Measurements from ENCODE around the gene DTX3L.
A peak's percentile ranks its signal among the peaks of the same experiment; 100 is the strongest.
"Not testable (repeated sequence)": the region's sequence is repeated elsewhere in the genome, so short reads cannot be mapped to it uniquely, and the experiment has no call there.

DTX3L gene

GRCh38 chr3:122560680-122561079 lies 3.5 kb upstream of the DTX3L start:
- DNase-seq (ENCODE audit: low spot score) = peak; percentile 79
- peak; percentile 31 for TF ChIP-seq CTCF (IDR thresholded peaks at IDR 0.05; ENCODE audit: extremely low read depth, missing control alignments)

GRCh38 chr3:122562923-122563716 lies 1.0 kb upstream of the DTX3L start:
- no peak for TF ChIP-seq CTCF (IDR thresholded peaks at IDR 0.05; ENCODE audit: extremely low read depth, missing control alignments)
- DNase-seq (ENCODE audit: low spot score) = no peak

GRCh38 chr3:122563717-122564025 lies 467 bp upstream of the DTX3L start:
- DNase-seq (ENCODE audit: low spot score) = peak; percentile 34

GRCh38 chr3:122568131-122568530 lies 4.0 kb downstream of the DTX3L start:
- DNase-seq (ENCODE audit: low spot score) = not testable (repeated sequence)

More at GRCh38 chr3:122563717-122564025, 467 bp upstream of the DTX3L start:
- no peak for TF ChIP-seq CTCF (IDR thresholded peaks at IDR 0.05; ENCODE audit: extremely low read depth, missing control alignments)

GRCh38 chr3:122568755-122569154 lies 4.6 kb downstream of the DTX3L start:
- DNase-seq (ENCODE audit: low spot score) = no peak
- TF ChIP-seq CTCF (IDR thresholded peaks at IDR 0.05; ENCODE audit: extremely low read depth, missing control alignments) = no peak

GRCh38 chr3:122572940-122573412 lies 8.8 kb downstream of the DTX3L start:
- TF ChIP-seq CTCF (IDR thresholded peaks at IDR 0.05; ENCODE audit: extremely low read depth, missing control alignments) = no peak
- peak; percentile 54 for DNase-seq (ENCODE audit: low spot score)

GRCh38 chr3:122576174-122576940 lies 12.2 kb downstream of the DTX3L start:
- peak; percentile 84 for DNase-seq (ENCODE audit: low spot score)
- no peak for TF ChIP-seq CTCF (IDR thresholded peaks at IDR 0.05; ENCODE audit: extremely low read depth, missing control alignments)
